ENCODE results near the gene CALCB. TPM values are rescaled to one million over a fixed set of nuclear protein-coding genes. Genes with fewer than 3 reads are reported as not detected.

Gene CALCB
- total RNA-seq, 1 donor from 2014 or later = 2.0 TPM

DNA sequence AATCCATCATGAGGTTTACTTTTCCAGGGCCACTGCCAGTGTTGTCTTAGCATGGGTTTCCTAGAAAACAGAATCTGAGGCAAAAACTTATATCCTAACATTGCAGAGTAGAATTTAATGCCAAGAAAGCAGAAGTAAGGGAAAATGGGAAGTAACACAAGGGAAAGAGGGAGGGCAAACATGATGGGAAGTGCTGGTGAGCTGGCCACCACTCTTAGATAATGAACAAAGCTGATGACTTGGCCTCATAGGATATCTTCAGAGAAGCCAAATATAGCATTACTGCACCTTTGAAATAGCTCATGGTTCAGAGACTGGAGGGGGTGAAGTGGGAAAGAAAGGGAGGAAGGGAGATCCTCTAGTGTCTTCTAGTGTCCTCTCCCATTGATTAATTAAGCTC is 24.8 kb upstream of the CALCB start:
- no peaks in the 10 kb centered on the region for H3K36me3 ChIP-seq
- DNase-seq (ENCODE audit: extremely low spot score in 2 of 2) = no peak
- H3K9me3 ChIP-seq = no peaks in the 10 kb centered on the region
- intact Hi-C loops (cut with DNase I) = no loop called here
- no peak overlapping the region for H3K4me3 ChIP-seq
- H3K4me1 ChIP-seq = no peaks in the 10 kb centered on the region
- no peak for TF ChIP-seq POLR2AphosphoS5 (IDR thresholded peaks at IDR 0.05; ENCODE audit: insufficient read depth in 1 of 2, low read depth in 1 of 2)
- TF ChIP-seq, protein P1, sequence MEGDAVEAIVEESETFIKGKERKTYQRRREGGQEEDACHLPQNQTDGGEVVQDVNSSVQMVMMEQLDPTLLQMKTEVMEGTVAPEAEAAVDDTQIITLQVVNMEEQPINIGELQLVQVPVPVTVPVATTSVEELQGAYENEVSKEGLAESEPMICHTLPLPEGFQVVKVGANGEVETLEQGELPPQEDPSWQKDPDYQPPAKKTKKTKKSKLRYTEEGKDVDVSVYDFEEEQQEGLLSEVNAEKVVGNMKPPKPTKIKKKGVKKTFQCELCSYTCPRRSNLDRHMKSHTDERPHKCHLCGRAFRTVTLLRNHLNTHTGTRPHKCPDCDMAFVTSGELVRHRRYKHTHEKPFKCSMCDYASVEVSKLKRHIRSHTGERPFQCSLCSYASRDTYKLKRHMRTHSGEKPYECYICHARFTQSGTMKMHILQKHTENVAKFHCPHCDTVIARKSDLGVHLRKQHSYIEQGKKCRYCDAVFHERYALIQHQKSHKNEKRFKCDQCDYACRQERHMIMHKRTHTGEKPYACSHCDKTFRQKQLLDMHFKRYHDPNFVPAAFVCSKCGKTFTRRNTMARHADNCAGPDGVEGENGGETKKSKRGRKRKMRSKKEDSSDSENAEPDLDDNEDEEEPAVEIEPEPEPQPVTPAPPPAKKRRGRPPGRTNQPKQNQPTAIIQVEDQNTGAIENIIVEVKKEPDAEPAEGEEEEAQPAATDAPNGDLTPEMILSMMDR (IDR thresholded peaks at IDR 0.05) = no peak
- no peak for TF ChIP-seq POLR2A (IDR thresholded peaks at IDR 0.05)
- no peak overlapping the region for H3K27ac ChIP-seq
- no peaks in the 10 kb centered on the region for H3K27me3 ChIP-seq

DNA sequence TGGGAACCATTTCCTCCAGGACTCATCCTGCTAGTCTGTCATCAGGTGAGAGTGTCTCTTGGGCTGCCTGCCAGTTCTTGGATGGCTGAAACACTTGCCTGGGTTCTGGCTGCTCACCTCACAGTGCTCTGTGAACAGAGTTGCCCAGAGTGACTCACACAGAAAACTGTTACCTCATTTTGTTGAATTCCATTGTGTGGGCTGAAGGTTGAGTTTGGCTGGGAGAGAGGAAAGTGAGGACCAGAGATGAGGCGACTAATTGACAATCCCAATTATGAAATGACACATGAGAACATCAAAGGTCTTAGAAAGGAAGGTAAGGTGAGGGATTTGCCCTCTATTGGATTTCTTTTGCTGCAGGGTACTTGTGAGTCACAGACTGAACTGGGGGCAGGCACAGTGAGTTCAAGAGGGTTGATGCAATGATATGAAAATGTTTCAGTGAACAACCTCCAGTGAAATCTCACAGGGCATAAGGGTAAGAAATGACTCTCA is 20.2 kb upstream of the CALCB start:
- DNase-seq (ENCODE audit: extremely low spot score in 2 of 2) = no peak
- Histone ChIP-seq H3K27ac (no peak overlapping the region), H3K9me3 (no peaks in the 10 kb centered on the region), H3K4me3 (no peak overlapping the region), H3K27me3 (no peaks in the 10 kb centered on the region), H3K4me1 (no peaks in the 10 kb centered on the region), H3K36me3 (no peaks in the 10 kb centered on the region)
- intact Hi-C loops (cut with DNase I) = no loop called here
- TF ChIP-seq, protein P1 (IDR thresholded peaks at IDR 0.05) = no peak
- no peak for TF ChIP-seq POLR2A (IDR thresholded peaks at IDR 0.05)

DNA sequence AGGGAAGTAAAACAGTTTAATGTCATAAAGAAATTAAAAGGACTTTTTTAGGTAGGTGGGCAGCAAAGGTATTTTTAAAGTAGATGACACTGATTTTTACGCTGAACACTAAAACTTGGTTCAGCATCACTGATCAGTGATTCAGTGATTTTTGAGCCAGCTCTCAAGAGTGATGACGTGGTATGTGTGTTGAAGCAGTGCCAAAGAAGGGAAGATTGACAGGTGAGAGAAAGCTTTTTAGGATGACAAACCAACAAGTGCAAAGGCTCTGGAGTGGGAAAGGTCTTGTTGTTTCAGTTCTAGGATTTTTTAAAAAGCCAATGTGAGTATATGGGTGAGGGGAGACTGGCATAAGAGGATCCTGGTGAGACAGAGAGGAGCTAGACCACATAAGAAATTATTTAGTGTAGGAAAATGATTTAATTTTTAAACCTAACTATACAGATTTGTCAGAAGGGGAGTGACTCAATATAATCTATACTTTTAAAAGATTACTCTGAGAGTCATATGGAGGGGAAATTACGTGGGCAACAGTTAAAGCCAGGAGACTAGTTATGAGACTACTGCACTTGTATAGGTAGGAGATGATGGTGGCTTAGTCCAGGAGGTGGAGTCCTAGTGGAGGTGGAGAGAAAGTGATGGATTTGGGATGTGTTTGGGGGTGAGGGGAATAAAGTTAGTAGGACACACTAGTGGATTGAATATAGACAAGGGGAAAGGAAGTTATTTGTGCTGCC is 17.6 kb upstream of the CALCB start:
- TF ChIP-seq, protein P1 (IDR thresholded peaks at IDR 0.05) = no peak
- no peak for TF ChIP-seq POLR2AphosphoS5 (IDR thresholded peaks at IDR 0.05; ENCODE audit: insufficient read depth in 1 of 2, low read depth in 1 of 2)
- TF ChIP-seq POLR2A (IDR thresholded peaks at IDR 0.05) = no peak
- Histone ChIP-seq H3K36me3 (no peaks in the 10 kb centered on the region), H3K9me3 (no peaks in the 10 kb centered on the region), H3K27me3 (no peaks in the 10 kb centered on the region), H3K4me3 (no peak overlapping the region), H3K4me1 (no peaks in the 10 kb centered on the region), H3K27ac (no peak overlapping the region)
- DNase-seq (ENCODE audit: extremely low spot score in 2 of 2) = no peak
- intact Hi-C loops (cut with DNase I) = no loop called here

DNA sequence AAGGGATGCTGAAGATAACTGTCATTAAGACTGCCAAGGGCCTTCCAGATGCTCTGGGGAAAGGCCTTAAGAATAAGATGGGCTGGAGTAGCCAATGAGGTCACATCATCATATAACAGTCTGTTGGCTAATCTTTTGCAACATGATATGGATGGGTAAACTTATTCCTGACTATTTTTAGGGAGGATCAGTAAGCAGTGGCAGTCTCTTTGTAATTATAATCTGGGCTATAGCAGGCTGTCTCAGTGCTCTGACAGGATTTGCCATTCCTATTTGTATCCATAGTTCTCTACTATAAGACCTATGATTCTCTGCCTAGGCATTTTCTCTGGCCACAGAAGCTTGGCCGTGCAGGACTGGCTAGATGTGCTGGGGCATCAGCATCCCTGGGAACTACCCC is 16.1 kb upstream of the CALCB start:
- Histone ChIP-seq H3K36me3 (no peaks in the 10 kb centered on the region), H3K9me3 (no peaks in the 10 kb centered on the region), H3K4me3 (no peak overlapping the region), H3K4me1 (no peaks in the 10 kb centered on the region), H3K27me3 (no peaks in the 10 kb centered on the region), H3K27ac (no peak overlapping the region)
- intact Hi-C loops (cut with DNase I) = no loop called here
- DNase-seq (ENCODE audit: extremely low spot score in 2 of 2) = no peak
- TF ChIP-seq POLR2AphosphoS5 (IDR thresholded peaks at IDR 0.05; ENCODE audit: insufficient read depth in 1 of 2, low read depth in 1 of 2) (no peak), POLR2A (IDR thresholded peaks at IDR 0.05) (no peak)
- TF ChIP-seq, protein P1 (IDR thresholded peaks at IDR 0.05) = no peak

DNA sequence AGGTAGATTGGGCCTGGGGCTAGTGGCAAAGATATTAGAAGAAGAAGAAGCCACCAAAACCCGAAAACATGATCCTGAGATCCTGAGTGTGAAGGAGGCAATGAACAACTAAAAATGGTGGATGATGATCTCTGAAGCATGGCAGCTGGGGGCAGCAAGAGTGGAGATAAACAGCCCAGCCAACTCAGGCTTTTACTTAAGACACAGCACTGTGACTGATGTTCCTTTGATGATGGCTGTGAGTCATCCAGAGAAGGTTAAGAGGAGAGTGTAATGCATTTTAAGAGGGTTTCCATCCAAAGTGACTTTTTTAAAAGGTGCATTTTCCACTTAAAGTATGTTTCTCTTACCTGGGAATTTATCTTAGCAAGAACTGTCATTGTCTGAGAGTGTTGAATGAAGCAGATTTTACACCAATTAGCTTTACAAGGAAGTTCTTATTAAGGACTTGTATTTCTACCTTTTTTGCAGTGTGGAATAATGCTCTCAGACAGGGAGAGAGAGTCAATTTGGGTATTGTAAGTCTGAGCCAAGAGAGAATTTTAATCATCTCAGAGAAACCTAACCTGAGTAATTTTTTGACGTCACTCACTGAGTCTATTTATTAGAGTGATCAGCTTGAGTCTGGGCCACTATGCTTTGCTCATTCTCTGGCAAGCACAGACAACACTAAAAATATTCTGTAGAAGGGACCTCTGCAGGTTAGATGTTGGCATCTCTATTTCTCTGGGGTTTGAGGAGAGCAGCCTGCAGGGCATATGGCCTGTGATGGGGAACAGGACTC is 14.1 kb upstream of the CALCB start:
- intact Hi-C loops (cut with DNase I) = no loop called here
- TF ChIP-seq, protein P1 (IDR thresholded peaks at IDR 0.05) = no peak
- TF ChIP-seq POLR2AphosphoS5 (IDR thresholded peaks at IDR 0.05; ENCODE audit: insufficient read depth in 1 of 2, low read depth in 1 of 2) = no peak
- no peak for TF ChIP-seq POLR2A (IDR thresholded peaks at IDR 0.05)

More for the DNA sequence above, 14.1 kb upstream of the CALCB start:
- Histone ChIP-seq H3K4me3 (no peak overlapping the region), H3K27me3 (no peaks in the 10 kb centered on the region), H3K36me3 (no peaks in the 10 kb centered on the region), H3K9me3 (no peaks in the 10 kb centered on the region), H3K27ac (no peak overlapping the region), H3K4me1 (no peaks in the 10 kb centered on the region)
- DNase-seq (ENCODE audit: extremely low spot score in 2 of 2) = no peak

Data from vagina (tissue), 2 donors.